Measurements from ENCODE around the gene AP2A2. TPM values are rescaled to one million over a fixed set of nuclear protein-coding genes. Genes with fewer than 3 reads are reported as not detected.
A peak's percentile ranks its signal among the peaks of the same experiment; 100 is the strongest.

Gene AP2A2
- total RNA-seq, 1 experiment from 2014 or later = 47.1 TPM

DNA sequence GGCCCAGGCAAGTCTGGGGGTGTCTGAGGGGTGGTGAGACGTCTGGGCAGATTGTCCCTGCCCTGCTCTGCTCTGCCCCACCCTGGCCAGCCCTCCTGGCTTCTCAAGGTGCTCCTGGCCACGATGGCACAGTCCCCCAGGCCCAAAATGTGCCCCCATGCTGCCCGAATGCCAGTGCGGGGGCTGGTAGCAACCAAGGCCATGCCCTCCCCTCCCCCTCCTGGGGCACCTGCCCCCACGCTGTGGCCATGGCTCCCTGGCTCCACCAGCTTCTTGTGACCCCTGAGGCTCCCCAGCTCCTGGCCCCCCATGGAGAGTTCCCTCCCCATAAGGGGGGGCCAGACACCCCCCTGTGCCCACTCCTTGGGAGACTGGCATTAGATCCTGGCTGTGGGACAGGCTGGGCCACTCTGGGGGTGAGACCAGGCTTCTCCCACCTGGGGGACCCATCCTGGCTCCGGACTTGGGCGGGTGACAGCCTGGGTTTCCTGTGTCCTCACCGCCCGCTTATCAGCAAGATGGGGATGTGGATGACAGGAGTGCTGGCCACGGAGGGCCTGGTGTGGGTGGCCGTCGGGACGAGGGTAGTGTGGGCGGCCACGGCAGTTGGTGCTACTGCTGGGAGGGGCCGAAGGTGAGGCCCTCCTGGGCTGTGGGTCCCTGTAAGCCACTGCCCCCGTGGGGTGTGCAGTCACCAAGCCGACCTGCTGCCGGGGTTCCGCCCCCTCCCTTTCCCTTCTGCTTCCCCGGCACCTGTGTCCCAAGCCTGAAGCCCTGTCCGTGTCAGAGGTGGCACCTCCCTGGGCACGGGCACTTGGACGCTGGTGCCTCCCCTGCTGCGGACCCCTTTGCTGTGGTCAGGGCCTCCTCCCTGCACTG lies 126.7 kb downstream of the AP2A2 start (continued):
- TF ChIP-seq, protein P1, sequence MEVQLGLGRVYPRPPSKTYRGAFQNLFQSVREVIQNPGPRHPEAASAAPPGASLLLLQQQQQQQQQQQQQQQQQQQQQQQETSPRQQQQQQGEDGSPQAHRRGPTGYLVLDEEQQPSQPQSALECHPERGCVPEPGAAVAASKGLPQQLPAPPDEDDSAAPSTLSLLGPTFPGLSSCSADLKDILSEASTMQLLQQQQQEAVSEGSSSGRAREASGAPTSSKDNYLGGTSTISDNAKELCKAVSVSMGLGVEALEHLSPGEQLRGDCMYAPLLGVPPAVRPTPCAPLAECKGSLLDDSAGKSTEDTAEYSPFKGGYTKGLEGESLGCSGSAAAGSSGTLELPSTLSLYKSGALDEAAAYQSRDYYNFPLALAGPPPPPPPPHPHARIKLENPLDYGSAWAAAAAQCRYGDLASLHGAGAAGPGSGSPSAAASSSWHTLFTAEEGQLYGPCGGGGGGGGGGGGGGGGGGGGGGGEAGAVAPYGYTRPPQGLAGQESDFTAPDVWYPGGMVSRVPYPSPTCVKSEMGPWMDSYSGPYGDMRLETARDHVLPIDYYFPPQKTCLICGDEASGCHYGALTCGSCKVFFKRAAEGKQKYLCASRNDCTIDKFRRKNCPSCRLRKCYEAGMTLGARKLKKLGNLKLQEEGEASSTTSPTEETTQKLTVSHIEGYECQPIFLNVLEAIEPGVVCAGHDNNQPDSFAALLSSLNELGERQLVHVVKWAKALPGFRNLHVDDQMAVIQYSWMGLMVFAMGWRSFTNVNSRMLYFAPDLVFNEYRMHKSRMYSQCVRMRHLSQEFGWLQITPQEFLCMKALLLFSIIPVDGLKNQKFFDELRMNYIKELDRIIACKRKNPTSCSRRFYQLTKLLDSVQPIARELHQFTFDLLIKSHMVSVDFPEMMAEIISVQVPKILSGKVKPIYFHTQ (CRISPR knock-in tag; IDR thresholded peaks at IDR 0.05) = no peak
- TF ChIP-seq, protein P2, sequence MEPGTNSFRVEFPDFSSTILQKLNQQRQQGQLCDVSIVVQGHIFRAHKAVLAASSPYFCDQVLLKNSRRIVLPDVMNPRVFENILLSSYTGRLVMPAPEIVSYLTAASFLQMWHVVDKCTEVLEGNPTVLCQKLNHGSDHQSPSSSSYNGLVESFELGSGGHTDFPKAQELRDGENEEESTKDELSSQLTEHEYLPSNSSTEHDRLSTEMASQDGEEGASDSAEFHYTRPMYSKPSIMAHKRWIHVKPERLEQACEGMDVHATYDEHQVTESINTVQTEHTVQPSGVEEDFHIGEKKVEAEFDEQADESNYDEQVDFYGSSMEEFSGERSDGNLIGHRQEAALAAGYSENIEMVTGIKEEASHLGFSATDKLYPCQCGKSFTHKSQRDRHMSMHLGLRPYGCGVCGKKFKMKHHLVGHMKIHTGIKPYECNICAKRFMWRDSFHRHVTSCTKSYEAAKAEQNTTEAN (CRISPR knock-in tag; IDR thresholded peaks at IDR 0.05) = no peak
- no peak for TF ChIP-seq EMX1 (CRISPR knock-in tag; IDR thresholded peaks at IDR 0.05)
- no peak for TF ChIP-seq NFYB (CRISPR knock-in tag; conservative IDR thresholded peaks at IDR 0.05; ENCODE audit: low read depth)
- TF ChIP-seq, protein P3, sequence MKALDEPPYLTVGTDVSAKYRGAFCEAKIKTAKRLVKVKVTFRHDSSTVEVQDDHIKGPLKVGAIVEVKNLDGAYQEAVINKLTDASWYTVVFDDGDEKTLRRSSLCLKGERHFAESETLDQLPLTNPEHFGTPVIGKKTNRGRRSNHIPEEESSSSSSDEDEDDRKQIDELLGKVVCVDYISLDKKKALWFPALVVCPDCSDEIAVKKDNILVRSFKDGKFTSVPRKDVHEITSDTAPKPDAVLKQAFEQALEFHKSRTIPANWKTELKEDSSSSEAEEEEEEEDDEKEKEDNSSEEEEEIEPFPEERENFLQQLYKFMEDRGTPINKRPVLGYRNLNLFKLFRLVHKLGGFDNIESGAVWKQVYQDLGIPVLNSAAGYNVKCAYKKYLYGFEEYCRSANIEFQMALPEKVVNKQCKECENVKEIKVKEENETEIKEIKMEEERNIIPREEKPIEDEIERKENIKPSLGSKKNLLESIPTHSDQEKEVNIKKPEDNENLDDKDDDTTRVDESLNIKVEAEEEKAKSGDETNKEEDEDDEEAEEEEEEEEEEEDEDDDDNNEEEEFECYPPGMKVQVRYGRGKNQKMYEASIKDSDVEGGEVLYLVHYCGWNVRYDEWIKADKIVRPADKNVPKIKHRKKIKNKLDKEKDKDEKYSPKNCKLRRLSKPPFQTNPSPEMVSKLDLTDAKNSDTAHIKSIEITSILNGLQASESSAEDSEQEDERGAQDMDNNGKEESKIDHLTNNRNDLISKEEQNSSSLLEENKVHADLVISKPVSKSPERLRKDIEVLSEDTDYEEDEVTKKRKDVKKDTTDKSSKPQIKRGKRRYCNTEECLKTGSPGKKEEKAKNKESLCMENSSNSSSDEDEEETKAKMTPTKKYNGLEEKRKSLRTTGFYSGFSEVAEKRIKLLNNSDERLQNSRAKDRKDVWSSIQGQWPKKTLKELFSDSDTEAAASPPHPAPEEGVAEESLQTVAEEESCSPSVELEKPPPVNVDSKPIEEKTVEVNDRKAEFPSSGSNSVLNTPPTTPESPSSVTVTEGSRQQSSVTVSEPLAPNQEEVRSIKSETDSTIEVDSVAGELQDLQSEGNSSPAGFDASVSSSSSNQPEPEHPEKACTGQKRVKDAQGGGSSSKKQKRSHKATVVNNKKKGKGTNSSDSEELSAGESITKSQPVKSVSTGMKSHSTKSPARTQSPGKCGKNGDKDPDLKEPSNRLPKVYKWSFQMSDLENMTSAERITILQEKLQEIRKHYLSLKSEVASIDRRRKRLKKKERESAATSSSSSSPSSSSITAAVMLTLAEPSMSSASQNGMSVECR (CRISPR knock-in tag; IDR thresholded peaks at IDR 0.05; ENCODE audit: borderline replicate concordance) = no peak
- no peak for TF ChIP-seq NR2C2 (CRISPR knock-in tag; IDR thresholded peaks at IDR 0.05)
- TF ChIP-seq KAT7 (CRISPR knock-in tag; IDR thresholded peaks at IDR 0.05; ENCODE audit: borderline replicate concordance) = no peak

DNA sequence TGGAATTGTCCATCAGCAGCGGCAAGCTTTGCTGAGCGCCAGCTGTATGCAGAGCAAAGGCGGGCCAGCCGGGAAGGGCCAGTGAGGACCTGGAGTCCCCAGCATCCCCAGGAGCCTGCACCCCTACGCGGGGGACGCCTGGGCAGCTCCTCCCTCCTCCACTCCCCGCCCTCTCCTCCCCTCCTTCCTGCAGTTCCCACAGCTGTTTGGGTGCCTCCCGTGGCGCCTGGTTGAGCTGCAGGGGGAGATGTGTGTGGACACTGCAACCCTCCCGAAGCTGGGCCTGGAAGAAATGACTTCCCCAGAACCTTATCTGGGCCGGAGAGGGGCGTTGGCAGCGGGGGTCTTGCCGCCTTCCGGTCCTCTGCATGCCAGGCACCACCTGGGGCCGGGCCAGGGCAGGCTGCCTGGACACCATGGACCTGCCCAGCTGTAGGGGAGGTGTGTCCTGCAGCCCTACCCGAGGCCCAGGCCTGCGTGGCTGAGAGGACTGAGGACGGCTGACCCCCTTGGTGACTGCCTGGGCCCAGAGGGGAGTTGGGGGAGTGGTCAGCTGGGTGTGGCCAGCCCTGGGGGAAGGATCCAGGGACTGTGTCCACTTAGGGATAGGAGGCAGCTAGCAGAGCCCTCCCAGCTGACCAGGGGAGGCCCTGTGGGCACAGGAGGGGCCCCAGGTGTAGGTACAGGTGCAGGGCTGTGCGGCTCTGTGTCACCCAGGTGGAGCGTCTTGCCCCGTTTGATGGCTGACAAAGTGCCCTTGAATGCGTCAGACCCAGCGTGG lies 127.6 kb downstream of the AP2A2 start:
- peak; percentile 13 for DNase-seq (ENCODE audit: low spot score)
- no peak for ATAC-seq
- POLR2A ChIA-PET = no interaction called here
- TF ChIP-seq ELF4 (CRISPR knock-in tag; IDR thresholded peaks at IDR 0.05; ENCODE audit: low read depth) = no peak
- TF ChIP-seq PRRX2 (CRISPR knock-in tag; IDR thresholded peaks at IDR 0.05) = no peak
- no peak for TF ChIP-seq GABPB1 (CRISPR knock-in tag; IDR thresholded peaks at IDR 0.05)
- no peak for TF ChIP-seq RORB (CRISPR knock-in tag; IDR thresholded peaks at IDR 0.05)
- TF ChIP-seq, protein P4, sequence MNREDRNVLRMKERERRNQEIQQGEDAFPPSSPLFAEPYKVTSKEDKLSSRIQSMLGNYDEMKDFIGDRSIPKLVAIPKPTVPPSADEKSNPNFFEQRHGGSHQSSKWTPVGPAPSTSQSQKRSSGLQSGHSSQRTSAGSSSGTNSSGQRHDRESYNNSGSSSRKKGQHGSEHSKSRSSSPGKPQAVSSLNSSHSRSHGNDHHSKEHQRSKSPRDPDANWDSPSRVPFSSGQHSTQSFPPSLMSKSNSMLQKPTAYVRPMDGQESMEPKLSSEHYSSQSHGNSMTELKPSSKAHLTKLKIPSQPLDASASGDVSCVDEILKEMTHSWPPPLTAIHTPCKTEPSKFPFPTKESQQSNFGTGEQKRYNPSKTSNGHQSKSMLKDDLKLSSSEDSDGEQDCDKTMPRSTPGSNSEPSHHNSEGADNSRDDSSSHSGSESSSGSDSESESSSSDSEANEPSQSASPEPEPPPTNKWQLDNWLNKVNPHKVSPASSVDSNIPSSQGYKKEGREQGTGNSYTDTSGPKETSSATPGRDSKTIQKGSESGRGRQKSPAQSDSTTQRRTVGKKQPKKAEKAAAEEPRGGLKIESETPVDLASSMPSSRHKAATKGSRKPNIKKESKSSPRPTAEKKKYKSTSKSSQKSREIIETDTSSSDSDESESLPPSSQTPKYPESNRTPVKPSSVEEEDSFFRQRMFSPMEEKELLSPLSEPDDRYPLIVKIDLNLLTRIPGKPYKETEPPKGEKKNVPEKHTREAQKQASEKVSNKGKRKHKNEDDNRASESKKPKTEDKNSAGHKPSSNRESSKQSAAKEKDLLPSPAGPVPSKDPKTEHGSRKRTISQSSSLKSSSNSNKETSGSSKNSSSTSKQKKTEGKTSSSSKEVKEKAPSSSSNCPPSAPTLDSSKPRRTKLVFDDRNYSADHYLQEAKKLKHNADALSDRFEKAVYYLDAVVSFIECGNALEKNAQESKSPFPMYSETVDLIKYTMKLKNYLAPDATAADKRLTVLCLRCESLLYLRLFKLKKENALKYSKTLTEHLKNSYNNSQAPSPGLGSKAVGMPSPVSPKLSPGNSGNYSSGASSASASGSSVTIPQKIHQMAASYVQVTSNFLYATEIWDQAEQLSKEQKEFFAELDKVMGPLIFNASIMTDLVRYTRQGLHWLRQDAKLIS (CRISPR knock-in tag; IDR thresholded peaks at IDR 0.05; ENCODE audit: borderline replicate concordance) = no peak
- no peak for TF ChIP-seq ETV6 (CRISPR knock-in tag; IDR thresholded peaks at IDR 0.05)
- TF ChIP-seq MYBL2 (CRISPR knock-in tag; IDR thresholded peaks at IDR 0.05) = no peak
- TF ChIP-seq, protein P5, sequence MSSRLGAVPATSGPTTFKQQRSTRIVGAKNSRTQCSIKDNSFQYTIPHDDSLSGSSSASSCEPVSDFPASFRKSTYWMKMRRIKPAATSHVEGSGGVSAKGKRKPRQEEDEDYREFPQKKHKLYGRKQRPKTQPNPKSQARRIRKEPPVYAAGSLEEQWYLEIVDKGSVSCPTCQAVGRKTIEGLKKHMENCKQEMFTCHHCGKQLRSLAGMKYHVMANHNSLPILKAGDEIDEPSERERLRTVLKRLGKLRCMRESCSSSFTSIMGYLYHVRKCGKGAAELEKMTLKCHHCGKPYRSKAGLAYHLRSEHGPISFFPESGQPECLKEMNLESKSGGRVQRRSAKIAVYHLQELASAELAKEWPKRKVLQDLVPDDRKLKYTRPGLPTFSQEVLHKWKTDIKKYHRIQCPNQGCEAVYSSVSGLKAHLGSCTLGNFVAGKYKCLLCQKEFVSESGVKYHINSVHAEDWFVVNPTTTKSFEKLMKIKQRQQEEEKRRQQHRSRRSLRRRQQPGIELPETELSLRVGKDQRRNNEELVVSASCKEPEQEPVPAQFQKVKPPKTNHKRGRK (CRISPR knock-in tag; IDR thresholded peaks at IDR 0.05; ENCODE audit: borderline replicate concordance) = no peak
- TF ChIP-seq, protein P6, sequence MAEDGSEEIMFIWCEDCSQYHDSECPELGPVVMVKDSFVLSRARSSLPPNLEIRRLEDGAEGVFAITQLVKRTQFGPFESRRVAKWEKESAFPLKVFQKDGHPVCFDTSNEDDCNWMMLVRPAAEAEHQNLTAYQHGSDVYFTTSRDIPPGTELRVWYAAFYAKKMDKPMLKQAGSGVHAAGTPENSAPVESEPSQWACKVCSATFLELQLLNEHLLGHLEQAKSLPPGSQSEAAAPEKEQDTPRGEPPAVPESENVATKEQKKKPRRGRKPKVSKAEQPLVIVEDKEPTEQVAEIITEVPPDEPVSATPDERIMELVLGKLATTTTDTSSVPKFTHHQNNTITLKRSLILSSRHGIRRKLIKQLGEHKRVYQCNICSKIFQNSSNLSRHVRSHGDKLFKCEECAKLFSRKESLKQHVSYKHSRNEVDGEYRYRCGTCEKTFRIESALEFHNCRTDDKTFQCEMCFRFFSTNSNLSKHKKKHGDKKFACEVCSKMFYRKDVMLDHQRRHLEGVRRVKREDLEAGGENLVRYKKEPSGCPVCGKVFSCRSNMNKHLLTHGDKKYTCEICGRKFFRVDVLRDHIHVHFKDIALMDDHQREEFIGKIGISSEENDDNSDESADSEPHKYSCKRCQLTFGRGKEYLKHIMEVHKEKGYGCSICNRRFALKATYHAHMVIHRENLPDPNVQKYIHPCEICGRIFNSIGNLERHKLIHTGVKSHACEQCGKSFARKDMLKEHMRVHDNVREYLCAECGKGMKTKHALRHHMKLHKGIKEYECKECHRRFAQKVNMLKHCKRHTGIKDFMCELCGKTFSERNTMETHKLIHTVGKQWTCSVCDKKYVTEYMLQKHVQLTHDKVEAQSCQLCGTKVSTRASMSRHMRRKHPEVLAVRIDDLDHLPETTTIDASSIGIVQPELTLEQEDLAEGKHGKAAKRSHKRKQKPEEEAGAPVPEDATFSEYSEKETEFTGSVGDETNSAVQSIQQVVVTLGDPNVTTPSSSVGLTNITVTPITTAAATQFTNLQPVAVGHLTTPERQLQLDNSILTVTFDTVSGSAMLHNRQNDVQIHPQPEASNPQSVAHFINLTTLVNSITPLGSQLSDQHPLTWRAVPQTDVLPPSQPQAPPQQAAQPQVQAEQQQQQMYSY (CRISPR knock-in tag; IDR thresholded peaks at IDR 0.05) = no peak

More for the DNA sequence above, 127.6 kb downstream of the AP2A2 start:
- no peaks in the 10 kb centered on the region for H3K9me3 Mint-ChIP-seq
- no peaks in the 10 kb centered on the region for H3K4me1 Mint-ChIP-seq
- CTCF ChIA-PET = interaction anchor here (0.6 kb wide), 1 partner anchor 780 kb away, joined by 5 read pairs; no protein-coding TSS in a partner anchor
- no peaks in the 10 kb centered on the region for H3K36me3 Mint-ChIP-seq
- no peak overlapping the region for H3K27ac Mint-ChIP-seq
- no peaks in the 10 kb centered on the region for H3K27me3 Mint-ChIP-seq (ENCODE audit: low read depth)
- no peak overlapping the region for H3K4me3 Mint-ChIP-seq

Measured in WTC11 (cell line).